GM18511 (cell line): Measurements from ENCODE around the gene FANCD2.
"Not testable (repeated sequence)": the region's sequence is repeated elsewhere in the genome, so short reads cannot be mapped to it uniquely, and the experiment has no call there.

Experiments used
- ATAC-seq: cut with Tn5 transposase; IDR thresholded peaks from one replicate; pipeline ENCODE4 v1.9.1; 2021; ENCODE audit warnings: mild to moderate bottlenecking, moderate library complexity; ENCODE audit not compliant: unreplicated experiment

Gene FANCD2

DNA sequence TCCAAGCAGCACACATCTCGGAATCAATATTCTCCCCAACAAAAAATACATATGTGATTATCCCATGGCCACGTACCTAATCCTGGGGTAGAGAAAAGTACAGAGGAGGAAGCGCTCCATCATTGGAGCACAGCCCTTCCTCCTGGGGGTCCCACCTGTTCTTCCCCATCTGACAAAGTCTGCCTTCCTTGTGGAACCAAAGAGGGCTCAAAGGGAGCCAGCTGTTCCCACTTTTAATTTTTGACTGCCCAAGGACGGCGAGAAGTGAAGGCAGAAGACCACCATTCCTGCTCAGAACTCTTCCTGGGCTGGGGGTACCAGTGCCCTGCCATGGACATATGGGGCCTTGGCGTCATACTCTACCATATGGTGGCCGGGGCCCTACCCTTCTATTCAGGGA is 14.1 kb upstream of the FANCD2 start:
- ATAC-seq: no peak

GRCh38 chr3:10015461-10015904 is 10.8 kb upstream of the FANCD2 start:
- no peak for ATAC-seq

DNA sequence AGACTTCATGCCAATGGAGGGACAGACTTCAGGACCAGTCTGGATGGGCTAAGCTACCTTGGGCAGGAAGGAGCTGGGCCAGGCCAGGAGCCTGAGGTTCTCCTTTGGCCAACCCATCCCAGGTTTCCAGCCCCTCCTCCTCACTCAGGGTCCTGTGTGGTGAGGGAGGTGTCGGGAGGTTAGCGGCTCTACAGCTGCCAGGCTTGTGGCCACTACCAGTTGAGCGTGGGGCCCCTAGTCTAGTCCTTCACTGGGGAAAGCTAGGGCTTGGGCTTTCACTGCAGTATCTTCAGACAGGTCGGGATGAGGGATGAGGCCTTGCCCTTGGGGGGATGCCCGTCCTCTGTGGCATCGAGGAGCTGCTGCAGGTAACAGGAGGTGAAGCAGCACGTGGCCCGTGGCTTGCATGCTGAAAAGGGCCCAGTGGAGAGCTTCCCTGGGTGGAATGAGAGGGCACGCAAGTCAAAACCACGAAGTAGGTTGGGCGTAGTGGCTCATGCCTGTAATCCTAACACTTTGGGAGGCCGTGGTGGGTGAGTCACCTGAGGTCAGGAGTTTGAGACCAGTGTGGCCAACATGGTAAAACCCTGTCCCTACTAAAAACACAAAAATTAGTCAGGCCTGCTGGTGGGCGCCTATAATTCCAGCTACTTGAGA is 8.5 kb upstream of the FANCD2 start:
- no peak for ATAC-seq

DNA sequence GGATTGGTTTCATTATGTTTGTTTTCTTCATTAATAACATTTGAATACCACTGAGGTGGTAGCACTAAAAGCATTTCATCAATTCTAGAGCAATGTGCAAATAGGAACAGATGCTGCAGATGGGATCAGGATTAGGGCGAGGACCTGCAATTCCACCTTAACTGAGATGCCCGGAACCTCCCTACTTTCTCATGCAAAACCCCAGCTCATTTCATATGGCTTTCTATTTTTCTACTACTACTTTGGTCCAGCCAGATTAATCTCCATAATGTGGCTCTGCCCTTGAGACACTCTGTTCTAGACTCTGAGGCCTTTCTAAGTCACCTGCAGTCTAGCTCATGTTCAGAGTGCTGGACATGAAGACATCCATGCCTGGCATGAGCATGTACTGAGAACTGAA is 7.4 kb upstream of the FANCD2 start:
- not testable (repeated sequence) for ATAC-seq

DNA sequence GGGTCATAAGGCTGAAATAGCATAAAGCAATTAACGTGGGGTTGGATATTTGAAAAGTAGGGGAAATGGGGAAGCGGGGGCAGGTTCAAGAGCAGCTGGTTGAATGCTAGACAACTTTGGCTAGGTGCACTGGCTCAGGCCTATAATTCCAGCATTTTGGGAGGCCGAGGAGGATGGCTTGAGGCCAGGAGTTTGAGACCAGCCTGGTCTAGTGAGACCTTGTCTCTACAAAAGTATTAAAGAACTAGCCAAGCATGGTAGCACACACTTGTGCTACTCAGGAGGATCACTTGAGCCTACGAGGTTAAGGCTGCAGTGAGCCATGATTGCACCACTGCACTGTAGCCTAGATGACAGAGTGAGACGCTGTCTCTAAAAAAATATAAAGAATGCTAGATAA is 6.9 kb upstream of the FANCD2 start:
- ATAC-seq: no peak

DNA sequence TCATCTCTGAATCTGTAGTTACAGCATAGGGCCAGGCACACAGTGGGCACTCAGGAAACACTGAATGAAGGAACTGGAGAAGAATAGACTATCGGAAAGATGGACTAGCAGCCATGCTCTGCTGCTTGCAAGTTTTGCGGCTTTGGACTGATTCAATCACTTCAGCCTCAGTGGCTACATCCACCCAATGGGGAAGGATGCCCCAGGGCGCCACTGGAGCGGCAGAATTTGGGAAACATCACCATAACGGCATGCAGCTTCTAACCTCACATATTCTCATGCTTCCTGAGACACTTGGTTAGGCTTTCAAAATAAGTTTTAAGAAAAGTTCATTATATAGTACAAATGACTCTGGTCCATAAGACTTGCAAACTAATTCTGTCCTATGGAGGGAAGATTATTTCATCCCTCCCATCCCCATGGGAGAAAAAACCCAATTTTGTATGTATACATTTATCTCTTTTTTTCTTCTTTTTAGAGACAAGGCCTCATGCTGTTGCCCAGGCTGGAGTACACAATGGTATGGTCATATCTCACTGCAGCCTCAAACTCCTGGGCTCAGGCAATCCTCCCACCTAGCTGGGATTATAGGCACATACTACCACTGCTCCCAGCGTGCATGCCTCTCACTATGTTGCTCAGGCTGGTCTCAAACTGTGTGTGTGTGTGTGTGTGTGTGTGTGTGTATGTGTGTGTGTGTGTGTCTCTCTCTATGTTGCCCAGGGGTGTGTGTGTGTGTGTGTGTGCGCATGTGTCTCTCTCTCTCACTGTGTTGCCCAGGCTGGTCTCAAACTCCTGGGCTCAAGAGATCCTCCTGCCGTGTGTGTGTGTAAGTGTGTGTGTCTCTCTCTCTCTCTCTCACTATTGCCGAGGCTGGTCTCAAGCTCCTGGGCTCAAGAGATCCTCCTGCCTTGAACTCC is 4.1 kb upstream of the FANCD2 start:
- ATAC-seq: no peak

DNA sequence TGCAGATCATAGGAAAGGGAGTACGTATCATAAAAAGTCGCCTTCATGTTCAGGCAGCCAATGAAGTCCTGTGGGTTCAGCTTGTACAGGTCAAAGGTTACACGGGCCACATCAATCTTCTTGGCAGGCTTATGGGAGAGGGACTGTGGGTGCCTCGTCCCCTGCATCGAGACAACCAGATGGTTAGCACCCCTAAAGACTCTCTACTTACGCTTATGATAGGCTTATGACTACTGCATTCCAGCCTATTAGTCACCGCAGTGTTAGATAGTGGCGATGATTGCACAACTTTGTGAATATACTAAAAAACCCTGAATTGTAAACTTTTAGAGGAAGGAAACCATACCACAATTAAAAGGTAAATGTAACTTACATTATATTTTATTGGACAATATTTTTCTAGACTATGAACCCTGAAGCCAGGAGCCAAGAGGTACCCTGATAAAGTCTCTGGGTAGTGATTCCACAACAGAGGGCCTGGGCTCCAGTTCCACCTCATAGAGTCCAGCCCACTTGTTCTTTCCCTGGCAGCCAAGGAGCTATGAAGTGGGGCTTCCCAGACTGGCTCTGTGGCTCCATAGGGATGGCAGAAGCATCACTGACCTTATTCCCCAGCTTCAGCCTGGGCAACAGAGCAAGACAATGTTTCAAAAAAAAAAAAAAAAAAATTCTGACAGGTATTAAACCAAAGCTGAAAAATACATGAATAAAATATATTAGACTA is 2.5 kb upstream of the FANCD2 start:
- ATAC-seq: no peak

DNA sequence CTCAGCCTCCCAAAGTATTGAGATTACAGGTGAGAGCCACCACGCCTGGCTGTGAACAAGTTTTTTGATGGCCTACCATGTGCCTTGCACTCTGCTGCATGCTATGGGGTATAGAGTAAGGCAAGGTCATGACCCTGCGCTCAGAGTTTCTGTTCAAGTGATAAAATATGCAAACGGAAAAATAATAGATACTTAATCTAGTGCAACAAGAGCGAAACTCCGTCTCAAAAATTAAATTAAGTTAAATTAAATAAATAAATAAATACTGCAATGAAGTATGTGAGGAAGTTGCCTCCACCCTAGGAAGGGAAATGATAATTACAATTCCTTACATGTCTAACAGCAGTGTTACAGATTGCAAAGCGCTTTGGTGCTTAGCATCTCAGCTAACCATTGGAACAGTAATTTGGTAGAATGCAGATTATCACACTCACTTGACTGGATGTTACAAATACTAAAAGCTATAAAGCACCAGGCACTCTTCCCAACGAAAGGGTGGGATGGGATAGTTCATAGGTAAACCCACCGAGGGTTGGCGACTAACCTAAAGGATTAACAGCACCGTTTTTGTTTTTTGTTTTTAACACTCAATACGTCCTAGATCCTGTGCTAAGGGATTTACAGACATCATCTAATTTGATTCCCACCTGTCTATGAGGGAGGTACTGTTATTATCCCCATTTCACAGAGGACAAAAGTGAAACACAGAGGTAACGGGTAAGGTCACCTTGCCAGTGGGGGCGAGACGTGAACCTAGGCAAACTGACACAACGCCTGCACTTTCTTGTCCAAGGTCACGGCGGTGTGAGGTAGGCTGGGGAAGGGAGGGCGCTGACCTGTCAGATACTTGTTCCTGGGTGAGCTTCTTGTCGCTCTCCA is 793 bp upstream of the FANCD2 start:
- ATAC-seq: no peak

- no peak for ATAC-seq
Measured at GRCh38 chr3:10041034-10041433, 14.8 kb downstream of the FANCD2 start.

GRCh38 chr3:10047876-10048275 is 21.6 kb downstream of the FANCD2 start:
- no peak for ATAC-seq

DNA sequence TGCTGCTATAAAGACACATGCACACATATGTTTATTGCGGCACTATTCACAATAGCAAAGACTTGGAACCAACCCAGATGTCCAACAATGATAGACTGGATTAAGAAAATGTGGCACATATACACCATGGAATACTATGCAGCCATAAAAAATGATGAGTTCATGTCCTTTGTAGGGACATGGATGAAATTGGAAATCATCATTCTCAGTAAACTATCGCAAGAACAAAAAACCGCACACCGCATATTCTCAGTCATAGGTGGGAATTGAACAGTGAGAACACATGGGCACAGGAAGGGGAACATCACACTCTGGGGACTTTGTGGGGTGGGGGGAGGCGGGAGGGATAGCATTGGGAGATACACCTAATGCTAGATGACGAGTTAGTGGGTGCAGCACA is 26.8 kb downstream of the FANCD2 start:
- ATAC-seq: not testable (repeated sequence)

GRCh38 chr3:10055097-10055496 is 28.9 kb downstream of the FANCD2 start:
- no peak for ATAC-seq

GRCh38 chr3:10070077-10070476 is 43.8 kb downstream of the FANCD2 start:
- not testable (repeated sequence) for ATAC-seq

DNA sequence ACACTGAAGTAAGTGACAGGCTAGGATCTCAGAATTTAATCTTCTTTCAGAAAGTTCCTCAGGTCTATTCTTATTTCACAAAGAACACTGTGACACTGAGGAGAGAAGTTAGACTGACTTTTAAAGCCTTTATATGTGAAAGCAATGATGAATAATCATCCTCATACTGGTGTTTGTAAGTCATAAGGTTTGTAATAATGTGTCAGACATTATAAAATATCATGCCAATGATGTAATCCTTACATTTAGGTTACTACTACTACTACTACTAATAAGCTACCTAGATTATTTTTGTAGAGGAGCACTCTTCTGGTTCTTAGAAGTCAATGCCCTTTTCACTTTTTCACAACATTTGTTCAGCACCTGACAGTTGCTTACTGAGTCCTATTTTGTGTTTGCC is 48.4 kb downstream of the FANCD2 start:
- no peak for ATAC-seq

DNA sequence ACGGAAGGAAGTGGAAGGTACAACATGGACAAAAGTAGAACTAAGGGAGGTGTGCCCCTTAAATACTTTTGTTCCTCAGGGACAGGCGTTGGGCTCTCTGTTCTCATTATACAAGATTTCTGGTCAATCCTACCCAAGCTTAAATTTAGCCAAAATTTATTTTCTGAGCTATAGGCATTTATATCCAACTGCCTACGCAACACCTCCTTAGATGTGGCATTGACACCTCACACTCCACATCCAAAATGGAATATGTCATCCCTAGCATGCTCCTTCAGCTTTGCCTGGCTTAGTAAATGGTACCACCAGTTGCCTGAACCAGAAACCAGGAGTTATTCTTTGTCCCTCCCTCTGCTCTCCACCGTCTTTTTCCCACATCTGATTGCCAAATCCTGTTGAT is 55.6 kb downstream of the FANCD2 start:
- ATAC-seq: no peak

- no peak for ATAC-seq
Measured at GRCh38 chr3:10085738-10086137, 59.5 kb downstream of the FANCD2 start.

- no peak for ATAC-seq
Measured at GRCh38 chr3:10088256-10088655, 62.0 kb downstream of the FANCD2 start.

GRCh38 chr3:10090179-10090578 is 63.9 kb downstream of the FANCD2 start:
- no peak for ATAC-seq

GRCh38 chr3:10090774-10091173 is 64.5 kb downstream of the FANCD2 start:
- ATAC-seq: not testable (repeated sequence)

DNA sequence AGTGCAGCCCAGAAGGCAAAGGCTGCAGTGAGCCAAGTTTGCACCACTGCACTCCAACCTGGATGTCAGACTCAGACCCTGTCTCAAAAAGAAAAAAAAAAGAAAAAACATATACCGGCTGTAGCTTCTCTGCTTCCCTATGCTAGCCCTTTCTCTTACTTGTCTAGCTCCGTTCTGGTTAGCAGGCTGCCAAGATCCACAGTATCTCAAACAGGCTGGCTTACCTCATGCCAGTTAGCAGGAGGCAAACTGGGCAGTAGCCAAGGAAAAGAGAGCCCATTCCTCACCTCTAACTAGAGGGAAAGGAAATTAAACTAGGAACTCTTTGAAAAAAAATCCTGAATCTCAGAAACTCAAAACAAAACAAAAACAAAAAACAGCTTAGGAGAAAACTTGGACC is 65.2 kb downstream of the FANCD2 start:
- ATAC-seq: not testable (repeated sequence)

- no peak for ATAC-seq
Measured at GRCh38 chr3:10093678-10094077, 67.4 kb downstream of the FANCD2 start.
